ENCODE results near the gene CEP41. TPM values are rescaled to one million over a fixed set of nuclear protein-coding genes. Genes with fewer than 3 reads are reported as not detected.

The CEP41 gene
- polyA plus RNA-seq, 3 donors: 2.9 to 8.5 (median 7.2) TPM

DNA sequence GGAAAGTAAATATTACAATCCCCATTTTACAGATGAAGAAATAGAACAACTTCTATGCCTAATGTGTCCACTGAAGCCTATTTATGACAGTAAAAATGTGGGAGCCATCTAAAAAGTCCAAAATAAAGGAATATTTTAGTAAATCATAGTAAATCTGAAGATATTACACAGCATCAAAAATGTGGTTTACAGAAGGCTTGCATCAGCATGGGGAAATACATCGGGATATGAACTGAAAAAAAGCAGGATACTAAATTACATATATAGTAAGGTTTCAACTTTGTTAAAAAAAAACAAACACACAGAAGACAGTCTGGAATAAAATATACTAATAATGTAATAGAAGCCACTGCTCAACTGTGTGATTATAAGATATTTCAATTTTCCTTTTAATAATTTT lies 39.7 kb downstream of the CEP41 start:
- TF ChIP-seq, protein P1, sequence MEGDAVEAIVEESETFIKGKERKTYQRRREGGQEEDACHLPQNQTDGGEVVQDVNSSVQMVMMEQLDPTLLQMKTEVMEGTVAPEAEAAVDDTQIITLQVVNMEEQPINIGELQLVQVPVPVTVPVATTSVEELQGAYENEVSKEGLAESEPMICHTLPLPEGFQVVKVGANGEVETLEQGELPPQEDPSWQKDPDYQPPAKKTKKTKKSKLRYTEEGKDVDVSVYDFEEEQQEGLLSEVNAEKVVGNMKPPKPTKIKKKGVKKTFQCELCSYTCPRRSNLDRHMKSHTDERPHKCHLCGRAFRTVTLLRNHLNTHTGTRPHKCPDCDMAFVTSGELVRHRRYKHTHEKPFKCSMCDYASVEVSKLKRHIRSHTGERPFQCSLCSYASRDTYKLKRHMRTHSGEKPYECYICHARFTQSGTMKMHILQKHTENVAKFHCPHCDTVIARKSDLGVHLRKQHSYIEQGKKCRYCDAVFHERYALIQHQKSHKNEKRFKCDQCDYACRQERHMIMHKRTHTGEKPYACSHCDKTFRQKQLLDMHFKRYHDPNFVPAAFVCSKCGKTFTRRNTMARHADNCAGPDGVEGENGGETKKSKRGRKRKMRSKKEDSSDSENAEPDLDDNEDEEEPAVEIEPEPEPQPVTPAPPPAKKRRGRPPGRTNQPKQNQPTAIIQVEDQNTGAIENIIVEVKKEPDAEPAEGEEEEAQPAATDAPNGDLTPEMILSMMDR (IDR thresholded peaks at IDR 0.05): no peak
- peaks cover 17 to 20% of the 10 kb centered on the region in 2 donors for H3K36me3 Mint-ChIP-seq
- no peak overlapping the region for H3K9ac ChIP-seq (ENCODE audit: insufficient read depth, low read length, poor library complexity, severe bottlenecking)

DNA sequence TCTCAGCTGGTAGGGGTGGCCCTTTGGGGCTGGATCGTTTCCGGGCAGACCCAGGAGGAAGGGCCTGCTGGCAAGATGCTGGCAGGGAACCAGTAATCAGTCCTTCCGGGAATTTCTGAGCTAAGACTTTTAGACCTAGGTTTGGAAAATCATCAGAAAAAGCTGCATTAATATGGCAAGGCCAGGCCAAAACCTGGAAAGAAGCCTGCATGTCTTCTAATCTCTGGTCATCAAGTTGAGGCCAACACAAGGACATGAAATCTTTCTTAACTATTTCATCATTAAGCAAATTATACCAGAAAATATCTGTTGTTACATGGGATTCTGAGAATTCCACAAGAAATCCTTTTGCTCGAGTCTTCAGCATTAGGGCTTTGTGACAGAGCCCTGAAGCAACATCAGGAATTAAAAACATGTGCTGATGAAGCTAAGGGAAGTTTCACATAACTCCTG lies 40.7 kb downstream of the CEP41 start:
- peaks cover 3 to 12% of the 10 kb centered on the region in 2 donors for H3K36me3 ChIP-seq (replicated peaks in 1 of 2; ENCODE audit: control insufficient read depth in 1 of 2, insufficient read depth in 2 of 2, low read length in 2 of 2)
- no peak overlapping the region for H3K4me3 ChIP-seq (replicated peaks in 1 of 3; ENCODE audit: low read depth in 2 of 3, low read length in 3 of 3)
- H3K79me2 ChIP-seq (ENCODE audit: insufficient read depth, low read length): no peaks in the 10 kb centered on the region
- H3K27ac ChIP-seq (ENCODE audit: low read depth in 1 of 2, low read length in 2 of 2): no peak overlapping the region
- H2AFZ ChIP-seq (ENCODE audit: insufficient read depth, low read depth, low read length, poor library complexity, severe bottlenecking): no peak overlapping the region
- peaks cover 0 to 2% (median 0%) of the 10 kb centered on the region in 3 donors for H3K27me3 Mint-ChIP-seq (ENCODE audit: low read depth in 3 of 3)
- no peaks in the 10 kb centered on the region for H4K20me1 ChIP-seq (ENCODE audit: insufficient read depth, low read length)
- H3K27me3 ChIP-seq (ENCODE audit: control insufficient read depth in 2 of 2, insufficient read depth in 2 of 2, low read length in 2 of 2): no peaks in the 10 kb centered on the region
- 100% methylated on average over 1 of the region's 4 CpGs for WGBS (ENCODE audit: insufficient coverage)
- intact Hi-C loops (cut with micrococcal nuclease): no loop called here
- H3K9me3 Mint-ChIP-seq: no peaks in the 10 kb centered on the region
- H3K36me3 Mint-ChIP-seq: peaks cover 17 to 20% of the 10 kb centered on the region in 2 donors
- H3K4me3 Mint-ChIP-seq: no peak overlapping the region
- no peak overlapping the region for H3K4me2 ChIP-seq (replicated peaks; ENCODE audit: extremely low read depth, low read length, poor library complexity, severe bottlenecking)
- peaks cover 17% of the 10 kb centered on the region for H3K4me1 Mint-ChIP-seq
- no peak overlapping the region for H3K27ac Mint-ChIP-seq
- TF ChIP-seq, protein P1 (IDR thresholded peaks at IDR 0.05): no peak
- no peaks in the 10 kb centered on the region for H3K9me3 ChIP-seq (replicated peaks in 1 of 2; ENCODE audit: control insufficient read depth in 1 of 2, insufficient read depth in 1 of 2, low read length in 2 of 2)
- peaks cover 9 to 11% of the 10 kb centered on the region in 2 donors for H3K4me1 ChIP-seq (ENCODE audit: control insufficient read depth in 1 of 2, insufficient read depth in 2 of 2, low read length in 2 of 2)
- H3K9ac ChIP-seq (ENCODE audit: insufficient read depth, low read length, poor library complexity, severe bottlenecking): no peak overlapping the region
- no peak for DNase-seq

More for the DNA sequence above, 39.7 kb downstream of the CEP41 start:
- Mint-ChIP-seq H3K27ac (no peak overlapping the region), H3K9me3 (no peaks in the 10 kb centered on the region), H3K4me1 (peaks cover 17% of the 10 kb centered on the region), H3K4me3 (no peak overlapping the region), H3K27me3 (ENCODE audit: low read depth in 3 of 3) (peaks cover 0 to 2% (median 0%) of the 10 kb centered on the region in 3 donors)
- H4K20me1 ChIP-seq (ENCODE audit: insufficient read depth, low read length): no peaks in the 10 kb centered on the region
- H2AFZ ChIP-seq (ENCODE audit: insufficient read depth, low read depth, low read length, poor library complexity, severe bottlenecking): no peak overlapping the region
- H3K4me2 ChIP-seq (replicated peaks; ENCODE audit: extremely low read depth, low read length, poor library complexity, severe bottlenecking): no peak overlapping the region
- H3K4me3 ChIP-seq (replicated peaks in 1 of 3; ENCODE audit: low read depth in 2 of 3, low read length in 3 of 3): no peak overlapping the region
- no peaks in the 10 kb centered on the region for H3K79me2 ChIP-seq (ENCODE audit: insufficient read depth, low read length)
- no peaks in the 10 kb centered on the region for H3K27me3 ChIP-seq (ENCODE audit: control insufficient read depth in 2 of 2, insufficient read depth in 2 of 2, low read length in 2 of 2)
- H3K27ac ChIP-seq (ENCODE audit: low read depth in 1 of 2, low read length in 2 of 2): no peak overlapping the region
- peaks cover 3 to 12% of the 10 kb centered on the region in 2 donors for H3K36me3 ChIP-seq (replicated peaks in 1 of 2; ENCODE audit: control insufficient read depth in 1 of 2, insufficient read depth in 2 of 2, low read length in 2 of 2)
- intact Hi-C loops (cut with micrococcal nuclease): no loop called here
- no peaks in the 10 kb centered on the region for H3K9me3 ChIP-seq (replicated peaks in 1 of 2; ENCODE audit: control insufficient read depth in 1 of 2, insufficient read depth in 1 of 2, low read length in 2 of 2)
- no peak for DNase-seq
- WGBS (ENCODE audit: insufficient coverage): no CpG with 5 or more reads among the region's 1 CpG
- H3K4me1 ChIP-seq (ENCODE audit: control insufficient read depth in 1 of 2, insufficient read depth in 2 of 2, low read length in 2 of 2): peaks cover 9 to 11% of the 10 kb centered on the region in 2 donors

Measured in CD14-positive monocyte (primary cell).